Endodermal cell (in vitro differentiated cells): ENCODE data around the gene SOX13. TPM values are rescaled to one million over a fixed set of nuclear protein-coding genes. Genes with fewer than 3 reads are reported as not detected.

Source experiments
- DNase-seq: peaks from one replicate; pipeline ENCODE4 v3.0.0-alpha.2; 2017
- H3K27ac ChIP-seq: 2 replicates; pipeline ENCODE4 v1.5.1; 2013; ENCODE audit warnings: mild to moderate bottlenecking, low read depth, low read length, moderate library complexity
- H3K27me3 ChIP-seq: 2 replicates; pipeline ENCODE4 v1.6.1; 2013; ENCODE audit warnings: mild to moderate bottlenecking, low read length, moderate library complexity; ENCODE audit not compliant: insufficient read depth, control insufficient read depth, poor library complexity, severe bottlenecking
- H3K36me3 ChIP-seq: 2 replicates; pipeline ENCODE4 v1.7.0; 2013; ENCODE audit warnings: mild to moderate bottlenecking, low read length, moderate library complexity; ENCODE audit not compliant: control insufficient read depth, insufficient read depth
- H3K4me1 ChIP-seq: one replicate; pipeline ENCODE4 v1.7.0; 2013; ENCODE audit warnings: low read length; ENCODE audit not compliant: control insufficient read depth, insufficient read depth
- H3K4me3 ChIP-seq: 2 replicates; pipeline ENCODE4 v1.5.1; 2013; ENCODE audit warnings: mild to moderate bottlenecking, low read length, moderate library complexity
- H3K9ac ChIP-seq: 2 replicates; pipeline ENCODE4 v1.6.1; 2013; ENCODE audit warnings: mild to moderate bottlenecking, low read length, moderate library complexity; ENCODE audit not compliant: poor library complexity, severe bottlenecking; ENCODE audit errors: extremely low read depth
- H3K9me3 ChIP-seq: 2 replicates; pipeline ENCODE4 v1.6.1; 2013; ENCODE audit warnings: mild to moderate bottlenecking, low read length, moderate library complexity; ENCODE audit not compliant: control insufficient read depth
- H3K27ac Mint-ChIP-seq: 2 replicates; pipeline ENCODE4 v1.8.0; 2020; ENCODE audit warnings: mixed read lengths
- H3K27me3 Mint-ChIP-seq: 2 replicates; pipeline ENCODE4 v1.8.0; 2021; ENCODE audit warnings: mild to moderate bottlenecking, mixed read lengths; ENCODE audit not compliant: insufficient read depth
- H3K36me3 Mint-ChIP-seq: 2 replicates; pipeline ENCODE4 v1.8.0; 2020; ENCODE audit warnings: low read depth, mixed read lengths
- H3K4me1 Mint-ChIP-seq: 2 replicates; pipeline ENCODE4 v1.8.0; 2020; ENCODE audit warnings: mixed read lengths
- H3K4me3 Mint-ChIP-seq: 2 replicates; pipeline ENCODE4 v1.8.0; 2020; ENCODE audit warnings: mild to moderate bottlenecking, moderate library complexity, mixed read lengths
- H3K9me3 Mint-ChIP-seq: 2 replicates; pipeline ENCODE4 v1.8.0; 2020; ENCODE audit warnings: mild to moderate bottlenecking, mixed read lengths
- CTCF ChIP-seq: fragments of 200-600 bp; sonication (generic); conservative IDR thresholded peaks from 2 replicates; pipeline ENCODE4 v1.5.0; 2021; ENCODE audit warnings: antibody characterized with exemption, mild to moderate bottlenecking
- WGBS, 2 experiments: methylation state at CpG; one replicate each; pipeline versions ENCODE4 v1.1.5 to v1.1.7; 2013; ENCODE audit warnings: missing lambda C conversion rate in 2 of 2, mixed read lengths in 1 of 2; ENCODE audit not compliant: insufficient coverage in 1 of 2, insufficient read length in 1 of 2; 5-methylcytosine and 5-hydroxymethylcytosine counted together
- total RNA-seq, 2 donors: library from RNA; stranded (reverse); fragmentation: NEBNext Ultra II Directional in 1 of 2; extraction: Animal tissue kit (Norgen Biotek cat#: 25700) in 1 of 2; gene quantifications; 2 replicates in 1 of 2; 3 replicates in 1 of 2; pipeline ENCODE4 v1.2.1, GENCODE V29; 2021

SOX13 gene
- total RNA-seq, 2 donors from 2014 or later: 75.3 to 85.3 TPM

- Mint-ChIP-seq H3K4me1 (no peaks in the 10 kb centered on the region), H3K27ac (no peak overlapping the region)
- H3K9me3 ChIP-seq: peaks cover 40% of the 10 kb centered on the region
These were observed 99.6 kb downstream of the SOX13 start for GRCh38 chr1:204172404-204173029.

GRCh38 chr1:204174958-204175357 is 102.0 kb downstream of the SOX13 start:
- H3K4me1 Mint-ChIP-seq: no peaks in the 10 kb centered on the region
- WGBS, 2 experiments: 82 to 88% methylated on average over 3 of the region's 3 CpGs
- H3K4me1 ChIP-seq: no peaks in the 10 kb centered on the region
- no peaks in the 10 kb centered on the region for H3K36me3 ChIP-seq
- H3K9ac ChIP-seq: no peak overlapping the region
- peaks cover 13% of the 10 kb centered on the region for H3K27me3 Mint-ChIP-seq
- H3K36me3 Mint-ChIP-seq: no peaks in the 10 kb centered on the region
- H3K9me3 Mint-ChIP-seq: peaks cover 32% of the 10 kb centered on the region
- no peak for DNase-seq
- TF ChIP-seq CTCF: no peak
- H3K9me3 ChIP-seq: peaks cover 18% of the 10 kb centered on the region
- H3K4me3 ChIP-seq: no peak overlapping the region
- H3K27ac ChIP-seq: no peak overlapping the region
- H3K4me3 Mint-ChIP-seq: no peak overlapping the region
- no peak overlapping the region for H3K27ac Mint-ChIP-seq
- H3K27me3 ChIP-seq: peaks cover 44% of the 10 kb centered on the region

More at GRCh38 chr1:204172404-204173029, 99.6 kb downstream of the SOX13 start:
- H3K4me1 ChIP-seq: no peaks in the 10 kb centered on the region
- no peak overlapping the region for H3K9ac ChIP-seq
- H3K27me3 ChIP-seq: peaks cover 31% of the 10 kb centered on the region
- Mint-ChIP-seq H3K9me3 (peaks cover 52% of the 10 kb centered on the region), H3K27me3 (peaks cover 13% of the 10 kb centered on the region), H3K36me3 (no peaks in the 10 kb centered on the region), H3K4me3 (no peak overlapping the region)
- TF ChIP-seq CTCF: no peak
- H3K27ac ChIP-seq: no peak overlapping the region
- no peak overlapping the region for H3K4me3 ChIP-seq
- no peak for DNase-seq
- 83% methylated on average over 2 of the region's 2 CpGs; no CpG with 5 or more reads in 1 of the 2 experiments for WGBS, 2 experiments
- H3K36me3 ChIP-seq: no peaks in the 10 kb centered on the region

GRCh38 chr1:204176049-204176448 is 103.1 kb downstream of the SOX13 start:
- no peak overlapping the region for H3K4me3 ChIP-seq
- peaks cover 32% of the 10 kb centered on the region for H3K9me3 Mint-ChIP-seq
- H3K4me3 Mint-ChIP-seq: no peak overlapping the region
- peaks cover 44% of the 10 kb centered on the region for H3K27me3 ChIP-seq
- no peaks in the 10 kb centered on the region for H3K36me3 ChIP-seq
- no peak overlapping the region for H3K27ac Mint-ChIP-seq
- DNase-seq: no peak
- peaks cover 16% of the 10 kb centered on the region for H3K9me3 ChIP-seq
- no peaks in the 10 kb centered on the region for H3K36me3 Mint-ChIP-seq
- H3K27ac ChIP-seq: no peak overlapping the region
- no peaks in the 10 kb centered on the region for H3K4me1 ChIP-seq
- no peaks in the 10 kb centered on the region for H3K4me1 Mint-ChIP-seq
- TF ChIP-seq CTCF: no peak
- 83 to 90% methylated on average over 1 to 4 of the region's 5 CpGs for WGBS, 2 experiments
- H3K27me3 Mint-ChIP-seq: peaks cover 22% of the 10 kb centered on the region
- H3K9ac ChIP-seq: no peak overlapping the region
